HEK293T (cell line): Measurements from ENCODE around the gene MVB12A.

ENCODE experiments used
- ARNT ChIP-seq: fragments of 450-650 bp; IDR thresholded peaks from 2 replicates; pipeline ENCODE4 v1.6.1; 2017; ENCODE audit warnings: mild to moderate bottlenecking
- CTBP1 ChIP-seq: fragments of 450-650 bp; IDR thresholded peaks from 2 replicates; pipeline ENCODE4 v1.6.1; 2016; ENCODE audit warnings: borderline replicate concordance
- ELF4 ChIP-seq: fragments of 450-650 bp; IDR thresholded peaks from 2 replicates; pipeline ENCODE4 v1.6.1; 2017; ENCODE audit warnings: antibody characterized with exemption
- FOXA1 ChIP-seq: fragments of 450-650 bp; IDR thresholded peaks from 2 replicates; pipeline ENCODE4 v1.6.1; 2016; ENCODE audit warnings: mild to moderate bottlenecking
- FOXK2 ChIP-seq: fragments of 450-650 bp; IDR thresholded peaks from 2 replicates; pipeline ENCODE4 v1.6.1; 2016; ENCODE audit warnings: mild to moderate bottlenecking
- FOXM1 ChIP-seq: fragments of 450-650 bp; IDR thresholded peaks from 2 replicates; pipeline ENCODE4 v1.6.1; 2017; ENCODE audit warnings: mild to moderate bottlenecking, borderline replicate concordance
- HDGF ChIP-seq: fragments of 450-650 bp; IDR thresholded peaks from 2 replicates; pipeline ENCODE4 v1.6.1; 2017; ENCODE audit warnings: antibody characterized with exemption, borderline replicate concordance
- LEF1 ChIP-seq: fragments of 450-650 bp; IDR thresholded peaks from 2 replicates; pipeline ENCODE4 v1.6.1; 2017; ENCODE audit warnings: mild to moderate bottlenecking, borderline replicate concordance
- NFRKB ChIP-seq: fragments of 450-650 bp; IDR thresholded peaks from 2 replicates; pipeline ENCODE4 v1.6.1; 2016; ENCODE audit warnings: mild to moderate bottlenecking, moderate library complexity
- PKNOX1 ChIP-seq: fragments of 450-650 bp; IDR thresholded peaks from 2 replicates; pipeline ENCODE4 v1.6.1; 2016
- SP1 ChIP-seq: fragments of 450-650 bp; IDR thresholded peaks from 2 replicates; pipeline ENCODE4 v1.6.1; 2017
- SUZ12 ChIP-seq: fragments of 450-650 bp; IDR thresholded peaks from 2 replicates; pipeline ENCODE4 v1.6.1; 2016; ENCODE audit warnings: mild to moderate bottlenecking
- TARDBP ChIP-seq: fragments of 450-650 bp; IDR thresholded peaks from 2 replicates; pipeline ENCODE4 v1.6.1; 2016

DNA sequence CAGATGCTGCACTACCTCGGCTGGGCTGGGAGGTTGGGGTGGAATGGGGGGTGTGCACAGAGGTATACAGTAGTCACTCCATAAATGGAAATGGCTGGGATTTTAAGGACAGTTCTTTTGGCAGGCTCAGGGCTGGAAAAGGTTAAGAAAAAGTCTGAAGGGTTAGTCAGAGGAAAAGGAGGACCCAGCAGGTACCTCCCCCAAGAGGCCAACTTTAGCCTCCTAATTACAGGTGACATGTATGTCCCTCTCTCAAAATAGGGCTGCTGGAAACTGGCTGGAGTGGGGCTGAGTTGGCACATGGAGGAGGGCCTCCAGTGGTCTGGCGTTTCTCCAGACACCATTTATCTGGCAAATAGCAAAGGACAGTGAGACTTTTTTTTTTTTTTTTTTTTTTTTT, 26.8 kb upstream of the MVB12A start:
- TF ChIP-seq ELF4 (no peak), FOXM1 (no peak), SUZ12 (no peak), ARNT (no peak), TARDBP (no peak), CTBP1 (no peak), SP1 (no peak), FOXK2 (no peak), LEF1 (no peak), FOXA1 (no peak), HDGF (no peak), PKNOX1 (no peak), NFRKB (no peak)
